ENCODE data around the gene PCDHGA1. TPM values are rescaled to one million over a fixed set of nuclear protein-coding genes. Genes with fewer than 3 reads are reported as not detected.
"Not testable (repeated sequence)": the region's sequence is repeated elsewhere in the genome, so short reads cannot be mapped to it uniquely, and the experiment has no call there.

Gene PCDHGA1
- total and polyA plus RNA-seq, 10 donors, result 0.04 to 0.52 (median 0.25) TPM; not detected in 1

- H3K27me3 ChIP-seq (replicated peaks in 1 of 7), result peaks cover 0 to 79% (median 10%) of the 10 kb centered on the region in 7 donors
- peaks cover 0 to 100% (median 98%) of the 10 kb centered on the region in 8 donors for H3K9me3 ChIP-seq
- H3K4me1 ChIP-seq, result no peaks in the 10 kb centered on the region
- TF ChIP-seq CTCF (IDR thresholded peaks at IDR 0.05 in 8 of 11, conservative IDR thresholded peaks at IDR 0.05 in 3 of 11) (no peak), POLR2AphosphoS5 (IDR thresholded peaks at IDR 0.05) (no peak), POLR2A (IDR thresholded peaks at IDR 0.05) (no peak)
- intact Hi-C loops (cut with DNase I; ENCODE audit: low total_unique reads), result no loop called here
- no peak overlapping the region for H3K27ac ChIP-seq
- DNase-seq, result no peak
- WGBS, 5 donors, result 51 to 66% (median 56%) methylated on average over 14 of the region's 14 CpGs
- peak overlapping the region in 1 of 8 donors; percentile 55 for H3K4me3 ChIP-seq
- no peaks in the 10 kb centered on the region for H3K36me3 ChIP-seq
These were observed 44.3 kb downstream of the PCDHGA1 start for GRCh38 chr5:141374627-141375026.

- H3K27me3 ChIP-seq (replicated peaks in 1 of 7), result peaks cover 0 to 75% (median 7%) of the 10 kb centered on the region in 7 donors
- 29 to 57% (median 52%) methylated on average over 10 to 43 of the region's 48 CpGs for WGBS, 5 donors
- intact Hi-C loops (cut with DNase I; ENCODE audit: low total_unique reads); H3K36me3 ChIP-seq; H3K27ac ChIP-seq; H3K4me3 ChIP-seq; DNase-seq; H3K4me1 ChIP-seq: not testable (repeated sequence)
- H3K9me3 ChIP-seq, result peaks cover 0 to 100% (median 98%) of the 10 kb centered on the region in 8 donors
These were observed 45.3 kb downstream of the PCDHGA1 start for GRCh38 chr5:141375444-141376155.

GRCh38 chr5:141382469-141383294 is 52.4 kb downstream of the PCDHGA1 start, which contains the start of gene PCDHGA7:
Gene PCDHGA7, plus strand, starts transcription at chr5:141382742. Its CDS starts 158 bp downstream, at chr5:141382900.
- Histone ChIP-seq H3K27ac (no peak within 1 kb of the TSS), H3K4me1 (no peaks in the 10 kb centered on the region), H3K9me3 (peaks cover 0 to 100% (median 100%) of the 10 kb centered on the region in 8 donors), H3K4me3 (peak within 1 kb of the TSS in 2 of 8 donors; percentile 19 to 44), H3K36me3 (no peaks in the 10 kb centered on the region), H3K27me3 (replicated peaks in 1 of 7) (peaks cover 0 to 81% (median 18%) of the 10 kb centered on the region in 7 donors)
- TF ChIP-seq CTCF (IDR thresholded peaks at IDR 0.05 in 8 of 11, conservative IDR thresholded peaks at IDR 0.05 in 3 of 11) (no peak), POLR2AphosphoS5 (IDR thresholded peaks at IDR 0.05) (no peak), POLR2A (IDR thresholded peaks at IDR 0.05) (no peak)
- intact Hi-C loops (cut with DNase I; ENCODE audit: low total_unique reads), result no loop called here
- no peak for DNase-seq
- 14 to 24% (median 22%) methylated on average over 32 to 37 of the region's 37 CpGs for WGBS, 5 donors

GRCh38 chr5:141383345-141383744 is 53.0 kb downstream of the PCDHGA1 start:
- no peaks in the 10 kb centered on the region for H3K36me3 ChIP-seq
- H3K4me3 ChIP-seq, result peak overlapping the region in 2 of 8 donors; percentile 19 to 44
- H3K4me1 ChIP-seq, result no peaks in the 10 kb centered on the region
- peaks cover 0 to 98% (median 96%) of the 10 kb centered on the region in 8 donors for H3K9me3 ChIP-seq
- 34 to 47% (median 41%) methylated on average over 13 to 21 of the region's 21 CpGs for WGBS, 5 donors
- intact Hi-C loops (cut with DNase I; ENCODE audit: low total_unique reads), result no loop called here
- no peak for DNase-seq
- no peak overlapping the region for H3K27ac ChIP-seq
- no peak for TF ChIP-seq POLR2AphosphoS5 (IDR thresholded peaks at IDR 0.05)
- TF ChIP-seq CTCF (IDR thresholded peaks at IDR 0.05 in 8 of 11, conservative IDR thresholded peaks at IDR 0.05 in 3 of 11), result no peak
- no peak for TF ChIP-seq POLR2A (IDR thresholded peaks at IDR 0.05)
- peaks cover 0 to 78% (median 20%) of the 10 kb centered on the region in 7 donors for H3K27me3 ChIP-seq (replicated peaks in 1 of 7)

All from spleen (tissue), 11 donors.